RWPE2 (cell line): ENCODE measurements around the gene AK8.

Source experiments
- ATAC-seq: fragments of 200-7000 bp; cut with Tn5 transposase; 3 replicates; pipeline ENCODE4 v1.9.1; 2021; ENCODE audit warnings: low read depth
- DNase-seq: peaks from one replicate; pipeline ENCODE4 v3.0.0-alpha.2; 2020; ENCODE audit warnings: low spot score
- H3K27ac ChIP-seq: fragments of 450-650 bp; 2 replicates; pipeline ENCODE4 v1.5.1; 2017; ENCODE audit warnings: mild to moderate bottlenecking; ENCODE audit not compliant: poor library complexity, severe bottlenecking
- H3K27me3 ChIP-seq: fragments of 250-450 bp; sonication (Bioruptor Pico); 2 replicates; pipeline ENCODE4 v1.5.1; 2021; ENCODE audit warnings: mild to moderate bottlenecking, moderate library complexity; ENCODE audit not compliant: insufficient read depth, poor library complexity, severe bottlenecking
- H3K36me3 ChIP-seq: fragments of 250-450 bp; sonication (Bioruptor Pico); 2 replicates; pipeline ENCODE4 v1.5.1; 2020; ENCODE audit warnings: low read depth, mild to moderate bottlenecking, moderate library complexity
- H3K4me1 ChIP-seq: fragments of 250-450 bp; sonication (Bioruptor Pico); 2 replicates; pipeline ENCODE4 v1.5.1; 2021; ENCODE audit warnings: mild to moderate bottlenecking, moderate library complexity; ENCODE audit not compliant: insufficient read depth, poor library complexity, severe bottlenecking
- H3K4me3 ChIP-seq: fragments of 250-450 bp; sonication (Bioruptor Pico); 2 replicates; pipeline ENCODE4 v1.5.1; 2021; ENCODE audit warnings: mild to moderate bottlenecking, moderate library complexity; ENCODE audit not compliant: severe bottlenecking
- H3K9me3 ChIP-seq: fragments of 250-450 bp; sonication (Bioruptor Pico); 2 replicates; pipeline ENCODE4 v1.5.1; 2021; ENCODE audit warnings: mild to moderate bottlenecking, moderate library complexity; ENCODE audit not compliant: severe bottlenecking
- CTCF ChIP-seq: fragments of 450-650 bp; IDR thresholded peaks from one replicate; pipeline ENCODE4 v1.5.1; 2017; ENCODE audit warnings: mild to moderate bottlenecking, moderate library complexity; ENCODE audit not compliant: poor library complexity, severe bottlenecking

Gene AK8

DNA sequence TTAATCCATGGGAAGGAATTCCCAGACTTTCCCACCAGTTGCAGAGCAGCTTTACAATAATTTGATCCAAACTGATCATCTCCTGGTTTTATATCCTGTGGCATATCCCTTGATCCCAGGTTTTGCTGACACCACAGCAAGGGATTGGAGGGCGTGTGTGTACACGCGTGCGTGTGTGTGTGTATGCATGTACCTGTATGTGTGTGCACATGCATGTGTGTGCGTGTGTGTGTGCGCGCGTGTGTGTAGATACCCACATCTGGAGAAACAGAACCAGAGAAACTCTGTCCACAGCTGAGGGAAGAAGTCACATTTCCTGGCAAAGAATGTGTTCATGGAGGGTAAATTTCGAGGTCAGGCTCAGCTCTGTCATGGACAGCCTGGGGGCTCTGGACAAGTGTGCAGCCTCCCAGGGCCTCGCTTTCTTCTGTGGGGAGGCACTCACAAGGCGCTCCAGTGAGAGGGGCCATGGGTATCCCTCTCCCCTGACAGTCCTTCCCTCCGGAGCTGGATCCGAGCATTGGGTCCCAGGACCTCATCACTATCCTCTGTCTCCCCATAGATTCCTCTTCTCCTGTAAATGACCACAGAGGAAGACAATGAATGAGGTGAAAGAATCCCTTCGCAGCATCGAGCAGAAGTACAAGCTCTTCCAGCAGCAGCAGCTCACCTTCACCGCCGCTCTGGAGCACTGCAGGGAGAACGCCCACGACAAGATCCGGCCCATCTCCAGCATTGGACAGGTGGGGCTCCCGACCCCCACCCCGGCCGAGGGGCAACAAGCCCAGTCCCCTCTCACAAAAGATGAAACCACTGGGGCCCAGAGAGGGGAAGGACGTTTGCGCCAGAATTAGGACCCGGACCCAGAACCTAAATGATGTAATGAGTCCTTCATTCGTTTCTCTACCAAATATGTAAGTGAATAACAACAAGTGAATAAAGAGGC, 5.5 kb upstream of the AK8 start:
- no peaks in the 10 kb centered on the region for H3K4me1 ChIP-seq
- TF ChIP-seq CTCF, result no peak
- ATAC-seq (no peak), DNase-seq (no peak)
- no peaks in the 10 kb centered on the region for H3K36me3 ChIP-seq
- H3K9me3 ChIP-seq, result no peaks in the 10 kb centered on the region
- no peak overlapping the region for H3K27ac ChIP-seq
- no peaks in the 10 kb centered on the region for H3K27me3 ChIP-seq
- H3K4me3 ChIP-seq, result no peak overlapping the region

DNA sequence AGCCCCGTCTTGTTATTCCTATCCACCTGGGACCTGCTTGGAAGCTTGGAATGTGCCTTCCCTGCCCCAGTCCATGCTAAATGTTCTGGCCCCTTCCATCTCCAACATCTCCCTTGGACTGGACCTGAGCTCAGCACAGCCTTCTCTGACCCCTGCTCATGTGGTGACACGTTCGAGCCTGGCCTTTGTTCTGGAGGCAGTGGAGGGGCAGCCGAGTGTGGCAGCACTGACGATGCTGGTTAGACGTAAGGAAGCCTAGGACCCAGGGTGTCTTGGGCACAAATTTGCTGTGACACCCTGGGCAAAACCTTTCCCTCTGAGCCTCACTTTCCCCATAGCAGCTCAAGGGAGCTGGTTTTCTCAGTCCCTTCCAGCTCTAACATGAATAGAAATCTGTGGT, 4.5 kb upstream of the AK8 start:
- H3K4me3 ChIP-seq, result no peak overlapping the region
- no peaks in the 10 kb centered on the region for H3K27me3 ChIP-seq
- no peaks in the 10 kb centered on the region for H3K9me3 ChIP-seq
- no peak for TF ChIP-seq CTCF
- no peaks in the 10 kb centered on the region for H3K4me1 ChIP-seq
- no peaks in the 10 kb centered on the region for H3K36me3 ChIP-seq
- no peak overlapping the region for H3K27ac ChIP-seq
- ATAC-seq, result no peak
- DNase-seq, result no peak

DNA sequence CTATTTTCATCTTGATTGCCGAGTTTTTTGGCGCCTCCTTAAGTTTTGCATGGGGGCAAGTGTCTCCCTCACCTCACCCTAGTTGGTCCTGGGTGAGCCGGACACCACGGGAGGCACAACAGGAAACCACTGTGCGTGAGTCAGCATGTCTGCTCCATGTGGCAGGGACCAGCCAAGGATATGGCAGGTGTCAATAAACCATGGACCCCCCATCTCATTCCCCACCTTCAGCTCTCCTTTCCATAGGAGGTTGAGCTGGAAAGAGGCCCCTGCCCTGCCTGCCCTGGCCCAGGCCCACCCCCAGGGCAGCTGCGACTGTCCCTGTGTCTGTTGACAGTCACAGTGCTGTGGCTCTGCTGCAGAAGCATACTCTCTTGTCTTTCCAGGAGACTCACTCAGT, 3.7 kb upstream of the AK8 start:
- no peaks in the 10 kb centered on the region for H3K9me3 ChIP-seq
- no peaks in the 10 kb centered on the region for H3K27me3 ChIP-seq
- no peak for TF ChIP-seq CTCF
- DNase-seq, result no peak
- H3K36me3 ChIP-seq, result no peaks in the 10 kb centered on the region
- no peaks in the 10 kb centered on the region for H3K4me1 ChIP-seq
- no peak overlapping the region for H3K4me3 ChIP-seq
- ATAC-seq, result no peak
- no peak overlapping the region for H3K27ac ChIP-seq

- no peak for DNase-seq
- Histone ChIP-seq H3K9me3 (no peaks in the 10 kb centered on the region), H3K36me3 (no peaks in the 10 kb centered on the region), H3K4me1 (no peaks in the 10 kb centered on the region), H3K27me3 (no peaks in the 10 kb centered on the region), H3K27ac (no peak overlapping the region), H3K4me3 (no peak overlapping the region)
- no peak for TF ChIP-seq CTCF
- no peak for ATAC-seq
Observed at GRCh38 chr9:132880324-132880661, 2.2 kb upstream of the AK8 start.
